Activated naive CD8-positive, alpha-beta T cell treated with anti-CD3 and anti-CD28 coated beads, Interleukin-2, amount 50 U/mL, for 16 hours (primary cell): ENCODE results near the gene ERVH48-1.
"Not testable (repeated sequence)": the region's sequence is repeated elsewhere in the genome, so short reads cannot be mapped to it uniquely, and the experiment has no call there.

Experiments
- DNase-seq: peaks from one replicate; pipeline ENCODE4 v3.0.0-alpha.2; 2020; ENCODE audit warnings: low read depth, low spot score

ERVH48-1 gene

DNA sequence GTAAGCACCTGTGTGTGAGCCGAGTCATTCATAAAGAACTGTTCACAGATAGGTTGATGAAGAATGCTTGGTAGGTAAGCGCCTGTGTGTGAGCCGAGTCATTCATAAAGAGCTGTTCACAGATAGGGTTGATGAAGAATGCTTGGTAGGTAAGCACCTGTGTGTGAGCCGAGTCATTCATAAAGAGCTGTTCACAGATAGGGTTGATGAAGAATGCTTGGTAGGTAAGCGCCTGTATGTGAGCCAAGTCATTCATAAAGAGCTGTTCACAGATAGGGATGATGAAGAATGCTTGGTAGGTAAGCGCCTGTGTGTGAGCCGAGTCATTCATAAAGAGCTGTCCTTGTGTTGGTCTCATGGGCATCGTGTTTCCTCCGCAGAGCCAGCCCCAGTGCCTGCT lies 16.9 kb downstream of the ERVH48-1 start:
- DNase-seq, result not testable (repeated sequence)

DNA sequence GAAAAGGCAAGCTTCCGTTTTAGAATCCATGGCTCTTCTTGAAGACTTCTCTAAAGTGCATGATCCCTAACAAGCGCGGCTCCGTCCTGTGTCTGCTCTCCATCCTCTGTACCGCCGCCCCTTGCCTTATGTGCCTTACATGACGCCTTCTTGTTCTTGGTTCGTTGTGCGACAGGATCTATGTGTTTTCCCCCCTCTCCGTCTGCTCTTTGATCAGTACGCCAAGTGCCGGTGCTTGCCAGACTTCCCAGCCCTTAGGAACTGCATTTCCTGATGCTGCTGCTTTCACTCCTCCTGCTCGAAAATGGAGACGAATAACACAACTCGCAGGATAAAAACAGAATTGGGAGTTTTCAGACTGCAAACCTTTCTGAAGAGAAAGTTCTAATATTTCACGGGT lies 19.2 kb downstream of the ERVH48-1 start:
- DNase-seq, result no peak

DNA sequence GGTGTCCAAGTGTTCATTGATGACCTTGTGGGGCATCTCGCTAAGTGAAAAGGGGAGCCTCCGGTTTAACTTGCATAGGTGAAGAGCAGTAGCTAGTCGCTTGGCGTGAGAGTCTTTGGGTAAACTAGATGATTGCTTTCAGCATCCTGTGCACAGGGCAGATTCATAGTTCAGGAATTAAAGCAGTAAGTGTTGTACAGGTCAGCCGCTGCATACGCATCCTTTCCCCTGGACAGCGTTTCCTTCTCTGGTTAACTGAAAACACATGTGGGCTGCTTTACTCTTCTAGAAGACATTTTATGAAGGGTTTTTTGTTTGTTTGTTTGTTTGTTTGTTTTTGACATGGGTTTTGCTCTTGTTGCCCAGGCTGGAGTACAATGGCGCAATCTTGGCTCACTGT lies 20.2 kb downstream of the ERVH48-1 start:
- DNase-seq, result no peak

DNA sequence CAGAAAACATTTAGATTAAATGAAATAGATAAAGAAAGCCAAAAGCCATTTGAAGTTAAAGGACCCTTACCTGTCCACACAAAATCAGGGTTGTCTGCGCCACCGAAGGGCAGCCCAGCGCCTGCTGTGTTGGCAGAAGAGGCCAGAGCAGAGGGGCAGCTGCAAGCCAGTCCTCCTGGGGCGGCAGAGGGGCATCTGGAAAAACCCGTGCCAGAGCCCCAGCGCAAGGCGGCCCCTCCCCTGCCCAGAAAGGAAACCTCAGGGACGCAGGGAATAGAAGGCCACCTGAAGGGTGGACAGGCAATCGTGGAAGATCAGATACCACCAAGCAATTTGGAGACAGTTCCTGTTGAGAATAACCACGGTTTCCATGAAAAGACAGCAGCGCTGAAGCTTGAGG lies 21.6 kb downstream of the ERVH48-1 start:
- no peak for DNase-seq

DNA sequence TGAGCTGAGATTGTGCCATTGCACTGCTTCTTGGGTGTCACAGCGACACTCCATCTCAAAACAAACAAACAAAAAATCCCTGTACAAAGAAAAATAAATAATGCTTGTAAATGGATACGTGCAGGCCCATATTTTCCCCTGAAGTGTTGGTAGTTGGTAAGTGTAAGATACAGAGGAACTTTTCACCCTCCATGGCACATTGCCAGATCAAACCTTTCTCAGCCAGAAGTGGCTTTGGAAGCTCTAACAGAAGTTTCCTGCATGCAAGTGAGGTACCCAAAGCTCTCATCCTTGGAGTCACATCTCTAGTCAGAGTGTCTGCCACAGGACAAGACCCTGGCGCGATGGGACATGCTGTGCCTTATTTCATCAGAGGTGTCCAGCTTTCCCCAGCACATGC lies 25.0 kb downstream of the ERVH48-1 start:
- DNase-seq, result no peak

DNA sequence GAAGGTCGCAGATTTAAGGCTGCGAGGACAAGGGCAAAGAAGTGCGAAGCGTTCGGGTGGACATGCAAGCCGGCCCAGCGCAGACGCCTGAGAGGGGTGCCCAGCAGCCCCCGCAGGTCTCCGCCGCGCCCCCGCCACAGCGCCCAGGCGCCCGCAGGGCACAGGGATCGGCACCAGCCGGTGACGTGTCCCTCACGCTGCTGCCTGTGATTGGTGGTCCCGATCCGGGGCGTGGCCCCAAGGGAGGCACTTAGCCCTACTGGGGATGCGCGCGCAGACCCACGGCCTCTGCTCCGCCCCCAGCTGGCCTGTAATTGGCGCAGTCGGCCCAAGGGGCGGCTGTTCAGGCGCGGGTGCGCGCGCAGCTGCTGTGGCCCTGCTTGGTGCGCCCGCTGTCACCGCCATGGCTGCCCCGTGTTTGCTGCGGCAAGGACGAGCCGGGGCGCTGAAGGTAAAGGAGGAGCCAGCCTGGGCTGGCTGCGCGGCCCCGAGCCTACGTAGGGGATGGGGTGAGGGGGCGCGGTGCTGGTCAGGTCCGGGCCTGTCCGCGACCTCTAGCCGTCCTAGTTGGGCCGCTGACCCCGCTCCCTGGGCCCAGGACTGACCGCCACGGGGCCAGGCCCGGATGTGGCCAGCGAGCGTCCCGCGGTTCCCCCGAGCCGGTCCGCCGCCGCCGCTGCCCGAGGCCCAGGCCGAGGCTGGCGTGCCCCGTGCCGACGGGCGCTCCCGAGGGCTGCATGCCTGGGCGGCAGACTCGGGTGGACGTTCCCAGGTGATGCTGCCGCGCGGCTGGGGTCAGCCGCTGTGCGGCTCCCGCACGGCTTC lies 32.3 kb downstream of the ERVH48-1 start, which contains the start of gene NDUFV3:
TSS of gene NDUFV3 (plus strand) at position 379 of the 825 bp plus-strand sequence. CDS start at position 404, 25 bp downstream.
- peak; percentile 100 for DNase-seq

DNA sequence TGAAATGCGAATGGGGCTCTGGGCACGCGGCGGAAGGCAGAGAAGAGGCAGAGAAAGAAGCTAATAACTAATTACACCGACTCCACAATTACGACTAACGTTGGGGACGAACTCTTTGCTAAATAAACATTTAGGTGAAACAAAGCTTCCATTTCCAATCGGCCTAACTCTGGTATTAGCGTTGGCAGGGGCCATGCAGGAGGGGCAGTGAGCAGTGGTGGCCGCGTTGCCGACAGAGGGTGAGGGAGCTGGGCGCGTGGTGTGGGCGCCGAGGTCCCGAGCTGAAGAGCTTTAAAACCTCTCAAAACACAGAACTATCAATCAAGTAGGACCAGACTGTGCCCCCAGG lies 32.9 kb downstream of the ERVH48-1 start:
- no peak for DNase-seq

DNA sequence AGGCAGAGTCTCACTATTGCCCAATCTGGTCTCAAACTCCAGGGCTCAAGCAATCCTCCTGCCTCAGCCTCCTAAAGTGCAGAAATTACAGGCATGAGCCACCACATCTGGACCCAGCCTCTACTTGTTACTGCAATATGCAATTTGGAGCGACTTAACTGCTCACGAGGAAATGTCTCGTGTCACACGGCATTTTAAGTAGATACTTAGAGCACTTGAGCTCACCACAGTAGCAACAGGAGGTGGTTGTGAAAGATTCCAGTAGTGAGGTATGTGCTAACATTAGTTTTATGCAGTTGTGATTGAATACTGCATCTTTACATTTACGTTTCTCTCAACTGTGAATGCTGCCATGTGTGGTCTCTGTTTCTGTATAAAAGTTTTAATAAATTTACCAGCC lies 38.1 kb downstream of the ERVH48-1 start:
- DNase-seq, result no peak

DNA sequence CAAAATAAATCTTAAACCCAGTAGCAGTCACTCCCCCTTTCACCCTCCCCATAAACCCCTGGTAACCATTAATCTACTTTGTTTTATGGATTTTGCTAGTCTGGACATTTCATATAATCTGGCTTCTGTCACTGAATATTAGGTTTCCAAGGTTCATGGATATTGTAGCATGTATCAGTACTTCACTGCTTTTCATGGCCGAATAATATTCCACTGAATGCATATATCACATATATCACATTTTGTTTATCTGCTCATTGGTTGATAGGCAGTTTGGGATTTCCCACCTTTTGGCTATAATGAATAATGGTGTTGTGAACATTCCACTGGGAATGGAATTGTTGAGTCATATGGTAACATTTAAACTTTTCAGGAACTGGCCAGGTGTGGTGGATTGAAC lies 41.5 kb downstream of the ERVH48-1 start:
- DNase-seq, result no peak

DNA sequence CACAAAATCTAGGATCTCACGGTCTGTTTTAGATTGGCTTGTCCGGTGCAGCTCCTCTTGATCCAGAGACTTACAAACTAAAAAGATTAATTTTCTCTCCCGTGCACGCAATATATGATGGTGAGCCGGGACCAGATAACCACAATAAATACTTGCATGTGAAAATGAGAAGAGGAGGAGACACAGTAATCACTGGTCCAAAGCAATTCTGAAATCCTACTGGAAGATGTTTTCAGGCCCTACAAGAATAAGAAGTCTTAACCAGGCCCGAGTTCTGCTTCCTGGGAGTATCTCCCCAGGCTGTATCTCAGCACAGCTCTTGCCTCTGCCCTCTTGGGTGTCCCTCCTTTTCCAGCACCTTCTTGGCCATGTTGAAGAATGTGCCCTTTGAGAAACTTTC lies 45.1 kb downstream of the ERVH48-1 start:
- no peak for DNase-seq

DNA sequence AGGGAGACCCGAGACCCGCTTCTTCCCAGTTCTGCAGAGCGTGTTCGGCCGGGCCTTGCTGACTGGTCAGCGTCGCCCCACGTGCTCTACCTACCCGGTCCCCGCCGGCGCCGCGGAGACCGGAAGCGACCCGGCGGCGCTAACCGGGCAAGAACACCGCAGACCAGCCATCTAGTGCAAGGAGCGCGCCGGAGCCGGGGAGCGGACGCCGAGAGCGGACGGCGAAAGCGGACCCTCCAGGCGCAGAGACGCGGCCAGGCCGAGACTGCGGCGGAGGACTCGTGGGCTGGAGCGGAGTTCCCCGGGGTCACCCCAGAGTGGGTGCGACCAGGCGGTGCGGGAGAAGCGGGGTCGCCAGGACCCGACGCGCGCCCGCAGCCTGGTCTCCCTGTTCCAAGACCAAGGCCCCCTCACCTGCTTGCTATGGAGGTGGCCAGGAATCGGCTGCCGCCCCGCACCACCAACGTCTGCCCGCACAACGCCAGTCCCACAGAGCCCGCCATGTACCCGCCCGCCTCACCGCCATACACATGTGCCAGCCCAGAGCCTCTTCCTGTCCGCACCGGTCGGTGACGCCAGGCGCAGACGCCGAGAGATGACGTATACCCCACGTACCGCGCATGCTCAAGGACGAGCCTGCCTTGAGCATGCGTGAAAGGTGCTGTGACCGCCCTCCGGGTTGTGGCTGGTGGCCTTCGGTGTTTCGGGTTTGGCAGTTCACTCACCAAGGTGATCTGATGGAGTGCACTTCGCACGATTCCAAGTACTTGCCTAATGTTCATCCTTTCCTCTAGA lies 46.2 kb downstream of the ERVH48-1 start, which contains the start of gene WDR4:
TSS of gene WDR4 (minus strand) at position 547 of the 795 bp plus-strand sequence. CDS start at position 503, 44 bp downstream.
- peak; percentile 97 for DNase-seq

DNA sequence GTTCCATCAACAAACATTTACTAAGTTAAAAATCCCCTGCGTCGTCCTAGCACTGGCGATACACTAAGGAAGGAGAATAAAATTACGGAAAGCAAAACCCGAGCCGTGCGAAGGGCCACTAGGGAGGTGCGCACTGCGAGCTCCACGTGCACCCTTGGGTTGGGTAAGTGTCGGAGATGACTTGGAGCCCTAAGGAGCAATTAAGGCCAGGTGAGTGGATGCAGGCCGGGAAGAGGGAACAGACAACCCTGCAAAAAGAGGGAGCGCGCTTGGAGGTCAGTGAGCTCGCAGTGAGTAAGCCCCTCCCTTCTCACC lies 46.8 kb downstream of the ERVH48-1 start:
- no peak for DNase-seq

DNA sequence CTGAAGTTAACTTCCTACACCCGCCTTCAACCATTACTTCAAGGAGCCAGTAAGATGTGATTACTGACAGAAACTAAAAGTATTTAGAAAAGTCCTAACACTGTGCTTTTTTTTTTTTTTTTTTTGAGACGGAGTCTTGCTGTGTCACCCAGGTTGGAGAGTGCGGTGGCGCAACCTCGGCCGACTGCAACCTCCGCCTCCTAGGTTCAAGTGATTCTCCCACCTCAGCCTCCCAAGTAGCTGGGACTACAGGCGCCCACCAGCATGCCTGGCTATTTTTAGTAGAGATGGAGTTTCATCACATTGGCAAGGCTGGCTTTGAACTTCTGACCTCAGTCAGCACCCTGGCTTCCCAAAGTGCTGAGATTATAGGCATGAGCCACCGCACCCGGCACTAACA lies 49.6 kb downstream of the ERVH48-1 start:
- not testable (repeated sequence) for DNase-seq

DNA sequence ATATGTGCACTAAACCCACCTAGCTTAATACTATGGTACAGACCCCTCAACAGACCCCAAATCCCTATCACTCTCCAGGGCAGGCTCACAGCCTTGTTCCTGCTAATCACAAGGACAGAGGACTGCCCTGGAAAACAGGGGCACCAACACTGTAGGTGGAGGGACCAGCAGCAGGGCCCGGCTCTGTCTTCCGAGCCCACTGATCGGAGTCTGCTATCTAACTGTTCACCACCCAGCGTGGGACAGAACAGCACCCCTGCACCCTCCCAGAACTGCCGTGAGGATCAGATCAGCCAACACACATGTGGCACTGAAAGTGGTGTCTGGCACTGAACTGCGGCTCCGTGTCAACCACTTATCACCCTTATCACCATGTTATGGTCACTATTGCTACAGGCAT lies 52.3 kb downstream of the ERVH48-1 start:
- DNase-seq, result no peak

DNA sequence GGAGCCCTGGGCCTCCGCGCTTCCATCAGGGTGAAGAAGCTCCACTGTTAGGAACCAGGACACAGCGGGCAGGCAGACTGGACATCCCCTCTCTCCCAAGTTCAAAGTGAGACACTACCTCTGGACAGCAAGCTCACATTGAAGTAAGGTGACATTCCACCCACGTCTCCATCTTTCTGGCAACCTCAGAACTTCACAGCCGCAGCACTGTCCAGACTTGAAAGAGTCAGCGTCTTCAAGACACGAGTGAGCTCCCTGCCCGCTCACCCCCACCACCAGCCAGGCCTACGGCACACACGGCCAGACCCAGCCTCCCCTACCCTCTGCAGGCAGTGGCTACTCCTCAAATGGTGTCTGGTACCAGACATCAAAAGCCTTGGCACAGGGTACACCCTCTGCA lies 57.2 kb downstream of the ERVH48-1 start:
- no peak for DNase-seq
